NCI-H345 treated with DMSO at 0.1 percent for 48 hours (cell line): ENCODE measurements around the gene CDK1.
A peak's percentile ranks its signal among the peaks of the same experiment; 100 is the strongest.
"Not testable (repeated sequence)": the region's sequence is repeated elsewhere in the genome, so short reads cannot be mapped to it uniquely, and the experiment has no call there.

Experiments used
- DNase-seq: peaks from one replicate; lab custom pipeline; 2025; ENCODE audit not compliant: unreplicated experiment; lab: John Stamatoyannopoulos, UW

Gene CDK1

DNA sequence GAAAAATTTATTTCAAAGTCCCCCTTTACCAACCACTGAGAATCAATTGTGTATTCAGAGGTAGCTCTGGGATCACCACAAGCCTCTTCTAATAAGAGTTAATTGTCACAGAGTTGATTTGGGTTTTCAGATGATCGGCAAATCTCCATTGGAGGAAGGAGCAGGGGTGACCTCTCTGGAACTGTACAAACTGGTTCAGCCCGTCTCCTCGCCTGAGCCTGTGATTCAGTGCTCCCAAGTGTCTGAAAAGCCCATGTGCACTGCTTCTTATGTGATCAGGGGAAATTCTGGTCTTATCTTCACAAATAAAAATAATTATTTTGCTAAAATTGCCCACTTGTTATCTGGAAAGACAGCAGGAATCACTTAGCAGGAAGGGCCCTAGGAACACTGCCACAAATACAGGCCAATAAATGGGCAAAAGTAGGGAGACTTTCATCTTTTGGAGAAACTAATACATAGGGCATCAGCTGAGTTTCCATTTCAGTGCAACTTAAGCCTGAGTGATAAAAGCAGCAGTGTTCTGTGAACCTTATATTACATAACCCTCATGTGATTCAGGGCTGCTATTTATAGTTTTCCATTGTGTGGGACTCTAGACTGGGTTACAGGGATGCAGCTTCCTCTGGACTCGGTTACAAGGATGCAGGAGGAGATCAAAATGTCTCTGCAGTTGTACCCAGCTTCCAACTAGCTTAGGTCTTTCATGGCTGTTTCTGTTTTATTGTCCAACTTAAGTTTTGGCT lies 32.3 kb downstream of the CDK1 start:
- DNase-seq: no peak

GRCh38 chr10:60816628-60817397 lies 38.5 kb downstream of the CDK1 start:
- peak; percentile 19 for DNase-seq

DNA sequence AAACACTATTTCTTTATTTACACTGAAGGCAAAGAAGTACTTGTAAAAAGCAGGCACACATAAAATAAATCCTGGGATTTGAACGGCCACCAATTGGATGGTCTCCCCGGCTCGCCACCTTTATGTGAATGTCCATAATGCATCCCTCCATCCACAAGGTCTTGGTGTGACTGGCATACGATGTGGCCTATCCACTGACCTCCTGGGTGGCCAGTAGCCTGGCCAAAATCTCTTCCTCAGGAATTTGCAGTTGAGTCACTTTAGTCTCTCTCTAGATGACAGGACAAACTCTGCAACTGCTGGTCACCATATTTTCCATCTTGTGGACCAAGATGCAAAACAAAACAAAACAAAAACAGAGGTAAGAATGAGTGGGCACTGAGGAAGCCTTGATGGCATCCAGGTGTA lies 39.1 kb downstream of the CDK1 start:
- no peak for DNase-seq

- DNase-seq: no peak
Measured at GRCh38 chr10:60818134-60818770, 40.0 kb downstream of the CDK1 start.

GRCh38 chr10:60819271-60819670 lies 41.0 kb downstream of the CDK1 start:
- DNase-seq: no peak

DNA sequence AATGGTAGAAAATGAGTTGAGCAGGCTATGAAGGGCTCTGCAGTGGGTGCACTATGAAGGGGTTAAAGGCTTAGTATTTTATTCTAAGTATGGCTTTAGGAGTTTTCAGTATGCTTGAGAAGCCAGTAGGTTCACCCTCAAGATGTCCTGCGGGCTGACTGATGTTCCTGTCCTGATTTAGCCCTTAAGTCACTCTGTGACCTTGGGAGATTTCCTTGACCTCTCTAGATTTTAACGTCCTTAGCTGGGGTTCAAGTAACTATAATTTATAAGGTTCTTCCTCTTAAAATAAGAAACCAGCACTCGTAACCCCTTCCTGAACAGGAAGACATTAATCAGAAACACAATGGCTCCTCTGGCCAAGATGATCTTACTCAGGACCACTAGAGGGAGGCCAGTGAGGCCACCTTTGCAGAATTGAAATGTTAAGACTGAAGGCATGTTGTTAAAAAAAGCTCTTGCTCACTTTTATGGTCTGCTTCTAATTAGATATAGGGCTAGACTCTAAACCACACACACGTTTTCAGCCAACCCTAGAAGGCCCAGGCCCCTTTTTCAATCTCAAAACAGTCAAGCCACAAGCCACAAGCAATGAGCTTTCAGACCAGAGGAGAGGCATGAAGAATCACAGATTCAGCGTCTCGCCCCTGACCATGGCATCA lies 41.9 kb downstream of the CDK1 start:
- no peak for DNase-seq

- DNase-seq: no peak
Measured at GRCh38 chr10:60821656-60822055, 43.4 kb downstream of the CDK1 start.

- DNase-seq: no peak
Measured at GRCh38 chr10:60822809-60823208, 44.5 kb downstream of the CDK1 start.

GRCh38 chr10:60823324-60823723 lies 45.0 kb downstream of the CDK1 start:
- no peak for DNase-seq

DNA sequence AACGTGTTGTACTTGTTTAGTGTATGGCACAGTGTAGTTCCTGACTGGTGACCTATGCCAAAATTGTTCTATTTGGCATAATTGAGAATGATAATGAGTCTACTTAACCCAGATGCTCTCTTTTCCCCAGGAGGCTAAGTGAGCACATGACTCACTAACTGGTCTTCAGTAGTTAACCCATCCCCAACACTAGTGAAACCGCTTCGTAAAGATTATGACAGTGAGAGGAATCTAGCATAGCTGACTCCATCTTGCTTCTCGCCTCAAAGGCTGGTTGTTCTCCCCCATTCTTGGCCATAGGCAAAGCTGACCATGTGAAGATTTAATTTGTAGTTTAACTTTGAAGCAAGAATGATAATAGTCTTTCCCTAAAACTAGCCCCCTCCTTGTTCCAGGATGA lies 47.2 kb downstream of the CDK1 start:
- no peak for DNase-seq

GRCh38 chr10:60827791-60828488 lies 49.7 kb downstream of the CDK1 start:
- DNase-seq: no peak

GRCh38 chr10:60828489-60828852 lies 50.2 kb downstream of the CDK1 start:
- DNase-seq: no peak

DNA sequence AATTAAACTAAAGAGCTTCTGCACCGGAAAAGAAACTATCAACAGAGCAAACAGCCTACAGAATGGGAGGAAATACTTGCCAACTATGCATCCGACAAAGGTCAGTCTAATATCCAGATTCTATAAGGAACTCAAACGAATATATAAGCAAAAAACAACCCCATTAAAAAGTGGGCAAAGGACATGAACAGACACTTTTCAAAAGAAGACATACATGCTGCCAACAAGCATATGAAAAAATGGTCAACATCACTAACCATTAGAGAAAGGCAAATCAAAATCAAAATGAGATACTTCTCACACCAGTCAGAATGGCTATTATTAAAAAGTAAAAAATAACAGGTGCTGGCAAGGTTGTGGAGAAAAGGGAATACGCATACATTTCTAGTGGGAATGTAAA lies 53.9 kb downstream of the CDK1 start:
- not testable (repeated sequence) for DNase-seq

DNA sequence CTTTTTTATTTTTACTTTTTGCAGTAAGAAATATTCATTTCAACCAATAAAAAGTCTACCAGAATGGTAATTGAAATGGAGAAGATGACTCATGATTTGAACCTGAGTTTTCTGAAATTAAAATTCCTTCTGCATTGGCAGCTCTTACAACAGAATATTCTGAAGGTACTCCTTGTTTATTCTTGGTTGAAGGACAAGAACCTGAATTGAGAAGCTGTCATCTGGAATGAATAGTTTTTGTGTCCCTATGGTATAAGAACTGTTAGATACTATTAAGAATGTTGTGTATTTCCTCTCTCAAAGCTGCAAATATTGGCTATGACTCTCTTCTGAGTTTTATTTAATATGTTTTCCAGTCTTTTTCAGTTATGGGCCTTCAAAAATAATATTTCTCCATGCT lies 56.1 kb downstream of the CDK1 start:
- DNase-seq: no peak

DNA sequence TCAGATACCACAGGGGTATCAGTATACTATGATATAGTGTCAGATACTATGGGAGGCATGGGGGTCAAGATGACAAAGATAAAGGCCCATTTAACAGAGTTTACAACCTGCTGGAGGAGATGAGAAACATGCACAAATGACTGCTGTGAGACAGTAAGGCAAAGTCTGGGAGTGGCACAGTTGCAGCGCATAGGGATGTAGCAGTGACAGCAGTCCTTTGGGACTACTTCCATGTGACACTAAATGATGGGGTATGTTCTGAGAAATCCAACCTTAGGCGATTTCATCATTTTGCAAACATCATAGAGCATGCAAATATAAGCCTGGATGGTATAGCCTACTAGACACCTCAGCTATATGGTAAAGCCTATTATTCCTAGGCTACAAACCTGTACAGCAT lies 56.8 kb downstream of the CDK1 start:
- no peak for DNase-seq

DNA sequence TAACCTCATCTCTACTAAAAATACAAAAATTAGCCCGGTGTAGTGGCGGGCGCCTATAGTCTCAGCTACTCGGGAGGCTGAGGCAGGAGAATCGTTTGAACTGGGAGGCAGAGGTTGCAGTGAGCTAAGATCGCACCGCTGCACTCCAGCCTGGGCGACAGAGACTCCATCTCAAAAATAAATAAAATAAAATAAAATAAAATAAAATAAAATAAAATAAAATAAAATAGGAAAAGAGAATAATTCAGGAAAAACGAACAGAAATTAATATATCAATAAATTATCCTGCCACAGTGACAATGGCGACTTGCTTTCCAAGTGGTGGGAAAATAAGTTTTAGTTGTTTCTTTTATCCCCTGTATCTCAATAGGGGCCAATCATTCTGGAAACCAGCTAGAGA lies 62.9 kb downstream of the CDK1 start:
- DNase-seq: not testable (repeated sequence)

DNA sequence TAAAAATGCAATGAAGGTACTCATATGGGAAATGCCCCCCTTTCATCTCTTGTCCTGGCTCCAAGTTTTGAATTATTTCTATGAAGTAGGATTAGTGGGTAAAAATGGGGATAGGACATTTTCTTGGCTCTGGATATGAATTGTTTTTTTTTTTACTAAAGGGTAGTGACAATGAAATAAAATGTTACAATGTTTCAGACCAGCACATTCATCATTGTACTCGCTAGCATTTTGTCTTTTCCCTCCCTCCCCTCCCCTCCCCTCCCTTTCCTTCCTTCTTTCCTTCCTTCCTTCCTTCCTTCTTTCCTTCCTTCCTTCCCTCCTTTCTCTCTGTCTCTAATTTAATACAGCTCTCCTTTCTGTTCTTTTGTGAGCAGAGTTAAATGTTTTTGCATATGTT lies 64.4 kb downstream of the CDK1 start:
- DNase-seq: no peak
